GM18909 (cell line): ENCODE results near the gene CAPS.

ENCODE experiments used
- ATAC-seq: cut with Tn5 transposase; IDR thresholded peaks from one replicate; pipeline ENCODE4 v1.9.1; 2021; ENCODE audit warnings: mild to moderate bottlenecking; ENCODE audit not compliant: unreplicated experiment, poor library complexity

The CAPS gene

DNA sequence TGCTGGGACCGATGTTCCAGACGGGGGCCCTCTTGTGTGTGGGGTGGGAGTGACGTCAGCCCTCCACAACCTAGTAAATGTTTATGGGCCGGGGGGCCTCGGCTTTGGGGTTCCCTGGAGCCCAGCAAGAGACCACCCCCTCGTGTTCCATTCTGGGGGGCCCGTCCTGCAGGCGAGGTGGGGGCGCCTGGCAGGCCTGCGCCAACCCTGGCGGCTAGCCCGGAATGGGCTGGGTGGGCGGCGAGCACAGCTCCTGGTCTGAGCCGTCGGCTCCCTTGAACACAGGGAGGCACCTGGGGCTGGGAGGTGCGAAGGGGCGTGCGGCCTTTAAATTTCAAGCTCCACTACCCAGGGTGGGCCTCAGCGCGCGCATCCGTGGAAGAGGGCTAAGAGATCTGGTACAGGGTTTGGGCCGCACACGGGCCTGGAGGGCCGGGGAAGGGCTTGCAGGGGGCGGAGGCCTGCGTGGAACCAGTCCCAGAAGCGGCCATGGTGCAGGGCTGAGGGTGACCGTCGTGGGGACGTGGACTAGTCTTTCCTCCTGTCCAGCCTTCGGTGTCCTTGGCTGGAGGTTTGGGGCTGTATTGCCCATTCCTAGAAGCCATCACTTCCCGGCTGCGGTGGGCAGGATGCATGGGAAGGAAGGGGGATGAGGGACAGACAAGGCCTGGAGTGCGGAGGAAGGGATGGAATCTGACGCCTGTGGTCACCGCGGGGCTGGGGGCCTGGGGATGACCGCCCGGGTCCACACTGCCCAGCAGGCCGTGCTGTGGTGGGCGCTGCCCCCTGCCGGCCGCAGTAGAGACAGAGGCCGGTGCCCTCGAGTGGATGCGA lies 21.9 kb upstream of the CAPS start:
- ATAC-seq: no peak

- no peak for ATAC-seq
Measured at GRCh38 chr19:5892772-5893275, 21.2 kb upstream of the CAPS start.

- ATAC-seq: no peak
Measured at GRCh38 chr19:5893296-5893903, 20.7 kb upstream of the CAPS start.

DNA sequence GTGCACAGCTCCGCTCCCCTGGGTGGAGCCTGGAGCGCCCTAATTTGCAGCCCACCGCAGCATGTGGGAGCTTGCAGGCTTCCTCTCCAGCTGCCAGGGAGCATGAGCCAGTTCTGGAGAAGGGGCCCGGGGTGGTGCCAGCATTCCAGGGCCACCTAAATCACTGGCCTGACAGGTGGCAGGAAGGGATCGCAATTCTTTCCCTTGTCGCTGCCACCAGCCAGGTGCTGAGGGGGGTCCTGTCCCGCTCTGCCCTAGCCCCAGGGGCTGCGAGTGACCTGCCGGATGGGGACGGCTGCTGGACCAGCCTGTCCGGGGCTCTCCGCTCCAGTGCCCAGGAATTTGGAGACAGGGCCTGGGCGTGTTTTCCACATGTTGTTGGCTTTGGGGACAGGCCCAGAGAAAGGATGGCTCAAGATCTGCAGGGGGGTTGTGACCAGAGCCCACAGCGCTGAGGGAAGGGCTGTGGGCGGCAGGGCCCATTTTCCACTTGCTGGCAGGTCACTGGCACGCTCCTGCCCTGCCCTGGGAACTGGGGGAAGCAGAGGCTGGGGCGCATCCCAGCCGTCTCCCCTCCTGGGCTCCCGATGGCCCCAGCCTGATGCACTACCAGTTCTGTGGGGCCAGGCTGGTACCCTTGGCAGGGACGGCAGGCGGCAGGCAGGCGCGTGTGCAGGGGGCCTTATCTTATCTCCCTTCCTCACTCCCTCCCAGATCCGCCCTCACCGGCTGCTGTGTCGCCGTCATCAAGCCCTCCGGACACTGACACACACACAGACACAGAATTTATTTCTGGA lies 19.9 kb upstream of the CAPS start:
- no peak for ATAC-seq

DNA sequence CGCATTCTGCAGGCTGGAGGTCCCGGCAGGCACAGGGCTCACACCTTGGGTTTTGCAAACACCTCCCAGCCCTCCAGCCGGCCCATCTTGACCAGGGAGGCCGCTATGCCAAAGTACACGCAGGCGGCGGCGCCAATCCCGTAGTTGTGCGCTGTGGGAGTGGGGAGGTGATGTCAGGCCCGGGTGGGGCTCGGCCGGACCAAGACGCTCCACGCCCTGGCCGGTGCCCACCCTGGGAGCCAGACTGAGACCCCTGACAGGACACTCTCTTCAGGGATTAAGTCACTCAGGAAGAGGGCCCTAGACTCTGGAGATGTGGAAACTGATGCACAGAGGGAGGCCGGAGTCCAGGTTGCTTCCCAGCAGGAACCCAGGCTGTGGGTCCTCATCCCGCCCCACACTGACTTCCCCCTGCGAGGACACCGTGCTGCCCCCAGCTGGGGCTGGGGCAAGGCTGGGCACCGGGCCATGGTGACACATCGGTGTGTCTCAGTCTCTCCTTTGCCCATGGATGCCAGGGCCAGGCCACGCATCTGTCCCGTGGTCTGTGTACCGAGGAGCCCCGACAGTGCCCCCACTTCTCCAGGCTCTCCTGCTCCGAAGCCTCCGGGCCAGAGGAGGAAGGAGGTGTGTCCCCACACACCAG lies 19.2 kb upstream of the CAPS start:
- ATAC-seq: no peak

DNA sequence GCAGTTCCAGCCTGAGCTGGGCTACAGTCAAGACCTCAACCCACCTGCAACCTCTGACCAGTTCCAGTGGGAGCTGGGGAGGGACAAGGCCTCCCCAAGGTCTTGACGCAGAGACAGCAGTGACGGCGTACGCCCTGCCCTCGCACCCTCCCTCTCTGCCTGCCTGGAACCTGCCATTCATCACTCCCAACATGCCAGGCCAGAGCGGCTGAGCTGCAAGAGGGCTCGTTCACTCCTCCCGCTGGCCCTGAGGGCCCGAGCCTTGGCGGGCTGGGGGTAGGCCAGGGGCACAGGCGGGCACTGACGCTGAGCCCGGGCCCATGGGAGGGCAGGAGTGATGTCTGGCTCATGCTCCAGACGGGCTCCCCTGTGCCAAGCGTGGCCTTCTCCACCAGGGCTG lies 18.6 kb upstream of the CAPS start:
- ATAC-seq: no peak

DNA sequence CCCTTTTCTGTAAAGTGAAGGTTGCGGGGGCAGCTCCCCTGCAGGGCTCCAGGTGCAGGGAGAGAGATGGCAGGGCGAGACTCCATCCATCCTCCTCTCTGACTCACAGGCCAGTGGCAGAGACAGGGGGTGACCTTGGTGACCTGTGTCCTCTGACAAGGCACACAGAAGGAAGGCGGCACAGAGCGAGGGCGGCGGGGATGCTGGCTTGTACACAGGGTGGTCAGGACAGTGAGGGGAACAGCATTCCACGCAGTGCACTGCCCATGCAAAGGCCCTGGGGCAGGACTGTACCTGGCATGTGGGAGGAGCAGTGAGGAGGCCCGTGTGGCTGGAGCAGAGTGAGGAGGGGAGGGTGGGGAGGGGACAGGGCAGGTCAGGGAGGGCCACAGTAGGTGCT lies 18.2 kb upstream of the CAPS start:
- ATAC-seq: no peak

DNA sequence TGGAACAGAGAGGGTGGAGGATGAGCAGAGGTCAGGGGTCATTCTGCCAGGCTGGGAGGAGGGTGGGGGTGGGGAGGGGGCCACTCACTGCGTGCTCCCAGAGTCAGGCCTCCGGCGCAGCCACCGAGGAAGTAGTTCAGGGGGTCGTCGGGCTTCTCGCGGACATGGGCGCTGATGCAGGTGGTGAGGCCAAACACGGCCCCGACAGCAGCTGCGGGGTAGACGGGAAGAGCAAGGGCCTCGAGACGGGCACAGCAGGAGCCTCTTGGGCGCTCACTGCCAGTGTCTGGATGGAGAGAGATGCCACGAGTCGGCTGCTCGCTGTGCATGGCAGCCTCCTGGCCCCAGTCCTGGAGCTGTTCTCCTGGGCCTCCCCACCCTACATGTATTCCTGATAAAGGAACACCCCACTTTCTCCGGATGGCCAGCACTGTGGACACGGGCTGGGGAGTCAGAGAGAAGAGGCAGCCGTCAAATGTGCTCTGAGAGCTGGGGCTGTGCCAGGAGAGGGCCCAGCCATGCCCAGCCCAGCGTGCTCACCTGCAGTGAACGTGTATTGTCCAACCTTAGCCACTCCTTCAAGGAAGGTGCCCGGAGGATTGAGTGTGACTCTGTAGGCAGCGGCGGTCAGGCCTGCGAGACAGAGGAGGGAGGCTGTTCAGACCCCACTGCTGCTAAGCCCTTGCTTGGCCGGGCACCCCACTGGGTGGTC lies 17.5 kb upstream of the CAPS start:
- ATAC-seq: no peak

- ATAC-seq: no peak
Measured at GRCh38 chr19:5897189-5897969, 16.7 kb upstream of the CAPS start.

DNA sequence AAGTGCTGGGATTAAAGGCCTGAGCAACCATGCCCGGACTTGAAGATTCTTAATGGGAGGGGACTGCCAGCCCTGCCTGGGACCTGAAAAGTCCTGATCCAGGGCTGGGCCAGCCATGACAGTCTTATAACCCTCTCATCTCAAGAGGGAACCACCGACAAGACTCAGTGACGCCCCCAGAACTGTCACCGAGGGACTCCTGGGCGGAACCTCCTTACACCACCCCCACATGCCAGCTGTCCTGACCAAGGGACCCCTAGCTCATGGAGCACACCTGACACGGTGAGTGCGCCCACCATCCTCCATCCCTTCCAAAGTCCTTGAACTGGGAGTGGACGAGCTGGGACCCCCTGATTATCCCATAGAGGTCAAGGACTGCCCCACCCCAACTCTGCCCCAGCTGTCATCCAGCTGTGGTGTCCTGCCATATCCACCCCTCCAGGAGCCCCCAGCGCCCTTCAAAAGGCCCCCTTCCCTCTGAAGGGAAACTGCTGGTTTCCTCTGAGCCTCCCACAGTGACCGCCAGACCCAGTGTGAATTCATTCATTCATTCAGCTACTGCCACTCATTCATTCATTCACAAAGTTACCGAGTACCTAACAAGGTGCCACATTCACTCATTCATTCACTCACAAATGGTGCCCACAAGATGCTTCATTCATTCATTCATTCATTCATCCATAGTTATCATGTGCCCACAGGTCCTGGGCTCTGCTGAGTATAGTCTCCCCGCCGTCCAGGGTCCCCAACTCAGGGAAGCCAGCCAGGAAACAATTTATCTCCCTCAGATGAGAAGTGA lies 14.1 kb upstream of the CAPS start:
- ATAC-seq: no peak

- ATAC-seq: no peak
Measured at GRCh38 chr19:5900976-5901375, 13.1 kb upstream of the CAPS start.

GRCh38 chr19:5903056-5903623 lies 10.9 kb upstream of the CAPS start:
- no peak for ATAC-seq

GRCh38 chr19:5903624-5904351 lies 10.3 kb upstream of the CAPS start, which contains the start of gene NDUFA11:
NDUFA11 (minus strand) TSS chr19:5903790; CDS start chr19:5903708, 82 bp downstream.
- ATAC-seq: peak; percentile 33

DNA sequence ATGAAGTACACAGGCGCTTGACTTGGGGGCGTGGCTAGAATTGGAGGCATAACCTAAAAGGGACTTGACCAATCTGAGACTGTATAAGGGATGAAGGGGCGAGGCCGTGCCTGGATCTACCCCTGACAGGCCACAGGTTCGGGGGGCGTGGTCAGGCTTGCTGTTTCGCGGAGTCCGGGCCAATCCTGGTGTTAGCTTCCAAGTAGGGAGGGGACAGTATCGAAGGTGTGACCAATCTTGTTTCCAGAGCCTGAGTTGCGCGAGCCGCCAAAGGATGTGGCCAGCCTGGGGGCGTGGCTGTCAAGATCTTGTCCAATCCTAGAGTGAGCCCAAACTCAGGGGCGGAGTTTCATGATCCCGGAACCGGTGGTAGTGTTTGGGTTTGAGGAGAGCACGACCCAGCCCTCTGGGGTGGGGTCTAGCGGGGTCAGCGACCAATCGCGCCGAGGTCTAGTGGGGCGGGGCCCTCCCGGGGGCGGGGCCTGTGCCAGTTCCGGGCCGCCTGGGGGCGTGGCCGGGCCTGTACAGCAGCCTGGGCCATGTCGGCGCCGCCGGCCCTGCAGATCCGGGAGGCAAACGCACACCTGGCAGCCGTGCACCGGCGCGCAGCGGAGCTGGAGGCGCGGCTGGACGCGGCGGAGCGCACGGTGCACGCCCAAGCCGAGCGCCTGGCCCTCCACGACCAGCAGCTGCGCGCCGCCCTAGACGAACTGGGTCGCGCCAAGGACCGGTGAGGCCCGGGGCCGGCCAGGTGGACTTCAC lies 9.5 kb upstream of the CAPS start, which contains the start of gene VMAC:
VMAC (plus strand) TSS at position 521 of the 762 bp plus-strand sequence; CDS start at position 540, 19 bp downstream.
- peak; percentile 81 for ATAC-seq

DNA sequence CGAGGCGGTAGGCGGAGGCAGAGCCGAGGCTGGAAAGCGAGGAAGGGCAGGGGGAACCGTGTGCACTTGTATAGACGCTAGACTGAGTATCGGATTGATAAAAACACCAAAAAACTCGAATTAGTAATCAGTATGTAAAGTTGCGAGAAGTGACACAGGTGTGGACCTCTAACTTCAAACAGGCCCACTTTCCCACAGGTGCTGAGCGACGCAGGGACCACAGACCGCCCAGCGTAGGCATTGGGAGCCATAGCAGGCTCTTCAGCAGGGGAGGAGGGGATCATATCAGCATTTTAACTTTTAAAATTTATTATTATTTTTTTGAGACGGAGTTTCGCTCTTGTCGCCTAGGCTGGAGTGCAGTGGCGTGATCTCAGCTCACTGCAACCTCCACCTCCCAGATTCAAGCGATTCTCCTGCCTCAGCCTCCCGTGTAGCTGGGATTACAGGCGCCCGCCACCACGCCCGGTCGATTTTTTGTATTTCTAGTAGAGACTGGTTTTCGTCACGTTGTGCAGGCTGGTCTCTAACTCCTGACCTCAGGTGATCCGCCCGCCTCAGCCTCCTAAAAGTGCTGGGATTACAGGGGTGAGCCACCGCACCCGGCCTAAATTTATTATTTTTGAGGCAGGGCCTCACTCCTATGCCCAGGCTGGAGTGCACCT lies 8.8 kb upstream of the CAPS start:
- ATAC-seq: no peak

- no peak for ATAC-seq
Measured at GRCh38 chr19:5907241-5907640, 6.8 kb upstream of the CAPS start.
